Measurements from ENCODE around the gene FOXN4. TPM values are rescaled to one million over a fixed set of nuclear protein-coding genes. Genes with fewer than 3 reads are reported as not detected.

Gene FOXN4
- total RNA-seq, 2 donors from 2014 or later, result not detected

DNA sequence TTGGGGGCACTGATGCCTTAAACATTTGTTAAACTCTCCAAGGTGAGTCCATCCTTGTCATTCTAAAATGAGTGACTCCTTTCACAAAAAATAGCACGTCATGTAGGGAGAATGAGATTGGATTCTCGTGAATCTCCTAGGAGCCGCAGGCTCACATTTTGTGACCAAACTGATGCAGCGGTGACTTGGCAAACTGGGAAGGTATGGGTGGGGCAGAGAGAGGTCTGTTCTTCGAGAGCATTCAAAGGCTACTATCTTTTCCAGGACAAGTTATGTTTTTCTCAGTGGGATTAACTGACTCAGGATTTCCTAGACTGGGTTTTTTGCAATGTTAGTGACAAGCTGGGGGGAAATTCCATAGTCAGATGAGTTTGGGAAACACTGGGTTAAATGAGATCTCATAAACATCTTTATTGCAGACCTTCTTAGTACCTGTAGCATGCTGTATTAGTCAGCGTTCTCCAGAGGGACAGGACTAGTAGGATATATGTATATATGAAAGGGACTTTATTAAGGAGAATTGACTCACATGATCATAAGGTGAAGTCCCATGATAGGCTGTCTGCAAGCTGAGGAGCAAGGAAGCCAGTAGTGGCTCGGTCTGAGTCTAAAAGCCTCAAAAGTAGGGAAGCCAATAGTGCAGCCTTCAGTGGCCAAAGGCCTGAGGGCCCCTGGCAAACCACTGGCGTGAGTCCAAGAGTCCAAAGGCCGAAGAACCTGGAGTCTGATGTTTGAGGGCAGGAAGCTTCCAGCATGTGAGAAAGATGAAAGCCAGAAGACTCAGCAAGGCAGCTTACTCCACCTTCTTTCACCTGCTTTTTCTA is 61.0 kb downstream of the FOXN4 start:
- Mint-ChIP-seq H3K9me3 (peaks cover 2% of the 10 kb centered on the region), H3K27me3 (no peaks in the 10 kb centered on the region), H3K27ac (no peak overlapping the region), H3K36me3 (ENCODE audit: low read depth) (peaks cover 13% of the 10 kb centered on the region), H3K4me3 (no peak overlapping the region), H3K4me1 (no peaks in the 10 kb centered on the region)
- ATAC-seq (replicated peaks), result no peak

DNA sequence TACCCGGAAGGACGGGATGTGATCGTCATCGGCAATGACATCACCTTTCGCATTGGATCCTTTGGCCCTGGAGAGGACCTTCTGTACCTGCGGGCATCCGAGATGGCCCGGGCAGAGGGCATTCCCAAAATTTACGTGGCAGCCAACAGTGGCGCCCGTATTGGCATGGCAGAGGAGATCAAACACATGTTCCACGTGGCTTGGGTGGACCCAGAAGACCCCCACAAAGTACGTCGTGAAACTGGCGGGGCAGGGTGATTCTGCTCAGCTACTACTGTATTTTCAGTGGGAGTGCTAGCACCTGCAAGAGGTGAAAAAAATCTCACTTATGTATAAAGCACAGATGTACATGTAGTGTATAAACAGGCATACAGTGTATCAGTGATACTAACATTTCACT is 62.9 kb downstream of the FOXN4 start:
- H3K27me3 Mint-ChIP-seq, result no peaks in the 10 kb centered on the region
- no peak overlapping the region for H3K27ac Mint-ChIP-seq
- H3K36me3 Mint-ChIP-seq (ENCODE audit: low read depth), result peaks cover 30% of the 10 kb centered on the region
- H3K9me3 Mint-ChIP-seq, result no peaks in the 10 kb centered on the region
- no peaks in the 10 kb centered on the region for H3K4me1 Mint-ChIP-seq
- no peak overlapping the region for H3K4me3 Mint-ChIP-seq
- ATAC-seq (replicated peaks), result no peak

DNA sequence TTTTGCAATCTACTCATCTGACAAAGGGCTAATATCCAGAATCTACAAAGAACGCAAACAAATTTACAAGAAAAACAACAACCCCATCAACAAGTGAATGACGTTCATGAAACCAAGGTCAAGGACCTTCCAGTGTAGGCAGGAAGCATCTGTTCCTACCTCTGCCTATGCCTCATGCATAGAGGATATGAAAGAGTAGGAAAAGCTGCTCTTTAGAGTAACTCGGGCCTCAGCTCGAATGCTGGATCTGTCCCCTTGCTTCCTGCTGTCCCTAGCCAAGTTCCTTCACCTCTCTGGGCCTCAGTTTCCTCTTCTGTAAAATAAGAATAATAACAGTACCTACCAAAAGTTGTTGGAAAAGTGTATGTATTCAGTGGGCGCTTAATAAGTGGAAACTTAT is 65.0 kb downstream of the FOXN4 start:
- Mint-ChIP-seq H3K9me3 (no peaks in the 10 kb centered on the region), H3K27me3 (no peaks in the 10 kb centered on the region), H3K36me3 (ENCODE audit: low read depth) (peaks cover 38% of the 10 kb centered on the region), H3K4me3 (no peak overlapping the region), H3K27ac (no peak overlapping the region), H3K4me1 (no peaks in the 10 kb centered on the region)
- ATAC-seq (replicated peaks), result no peak

DNA sequence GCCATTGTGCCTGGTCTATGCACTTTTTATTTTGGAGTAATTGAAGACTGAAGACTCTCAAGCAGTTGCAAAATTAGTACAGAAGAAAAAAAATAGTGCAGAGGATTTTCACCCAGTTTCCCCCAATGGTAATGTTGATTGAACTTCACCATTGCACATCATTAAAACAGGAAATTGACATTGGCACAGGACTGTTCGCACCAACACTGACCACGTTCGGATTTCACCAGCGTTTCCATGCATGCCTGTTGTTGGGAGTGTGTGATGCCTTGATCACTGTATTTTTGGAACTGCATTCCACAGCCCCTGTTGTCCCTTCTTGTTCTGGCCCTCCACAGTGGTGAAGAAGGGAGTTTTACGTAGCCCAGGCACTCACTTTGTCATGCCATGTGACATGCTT is 67.1 kb downstream of the FOXN4 start:
- Mint-ChIP-seq H3K36me3 (ENCODE audit: low read depth) (peaks cover 40% of the 10 kb centered on the region), H3K9me3 (no peaks in the 10 kb centered on the region), H3K27me3 (no peaks in the 10 kb centered on the region), H3K4me1 (no peaks in the 10 kb centered on the region), H3K4me3 (no peak overlapping the region), H3K27ac (no peak overlapping the region)
- ATAC-seq (replicated peaks), result no peak

DNA sequence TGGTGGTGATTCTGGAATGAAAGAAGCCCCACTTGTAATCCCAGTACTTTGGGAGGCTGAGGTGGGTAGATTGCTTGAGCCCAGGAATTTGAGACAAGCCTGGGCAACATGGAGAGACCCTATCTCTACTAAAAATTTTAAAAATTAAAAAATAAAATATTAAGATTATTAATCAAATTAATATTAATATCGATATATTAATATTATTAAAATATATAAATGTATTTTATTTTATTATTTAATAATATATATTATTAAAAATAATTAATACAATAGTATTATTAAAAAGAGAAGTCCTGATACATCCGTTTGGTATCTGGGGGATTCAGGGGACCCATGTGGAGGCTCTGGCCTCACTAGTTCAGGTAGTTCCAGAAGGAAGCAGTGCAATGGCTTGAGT is 68.7 kb downstream of the FOXN4 start:
- no peak for ATAC-seq (replicated peaks)
- Mint-ChIP-seq H3K27ac (no peak overlapping the region), H3K4me3 (no peak overlapping the region), H3K4me1 (no peaks in the 10 kb centered on the region), H3K9me3 (no peaks in the 10 kb centered on the region), H3K27me3 (no peaks in the 10 kb centered on the region), H3K36me3 (ENCODE audit: low read depth) (peaks cover 30% of the 10 kb centered on the region)

DNA sequence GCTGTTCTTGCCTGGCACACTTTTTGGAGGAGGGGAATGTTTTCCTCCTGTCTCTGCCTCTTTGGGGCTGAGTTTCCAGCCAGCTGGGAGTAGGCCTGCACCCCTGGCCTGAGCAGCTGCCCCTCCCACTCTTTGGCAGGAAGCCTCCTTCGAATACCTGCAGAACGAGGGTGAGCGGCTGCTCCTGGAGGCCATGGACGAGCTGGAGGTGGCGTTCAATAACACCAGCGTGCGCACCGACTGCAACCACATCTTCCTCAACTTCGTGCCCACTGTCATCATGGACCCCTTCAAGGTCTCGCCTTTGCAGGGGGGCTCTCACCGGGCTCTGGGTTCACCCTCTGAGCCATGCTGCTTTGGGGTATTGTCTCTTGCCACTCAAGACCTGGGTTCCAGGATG is 69.4 kb downstream of the FOXN4 start:
- H3K9me3 Mint-ChIP-seq, result no peaks in the 10 kb centered on the region
- no peak overlapping the region for H3K4me3 Mint-ChIP-seq
- H3K27ac Mint-ChIP-seq, result no peak overlapping the region
- no peaks in the 10 kb centered on the region for H3K27me3 Mint-ChIP-seq
- peaks cover 30% of the 10 kb centered on the region for H3K36me3 Mint-ChIP-seq (ENCODE audit: low read depth)
- no peaks in the 10 kb centered on the region for H3K4me1 Mint-ChIP-seq
- no peak for ATAC-seq (replicated peaks)

DNA sequence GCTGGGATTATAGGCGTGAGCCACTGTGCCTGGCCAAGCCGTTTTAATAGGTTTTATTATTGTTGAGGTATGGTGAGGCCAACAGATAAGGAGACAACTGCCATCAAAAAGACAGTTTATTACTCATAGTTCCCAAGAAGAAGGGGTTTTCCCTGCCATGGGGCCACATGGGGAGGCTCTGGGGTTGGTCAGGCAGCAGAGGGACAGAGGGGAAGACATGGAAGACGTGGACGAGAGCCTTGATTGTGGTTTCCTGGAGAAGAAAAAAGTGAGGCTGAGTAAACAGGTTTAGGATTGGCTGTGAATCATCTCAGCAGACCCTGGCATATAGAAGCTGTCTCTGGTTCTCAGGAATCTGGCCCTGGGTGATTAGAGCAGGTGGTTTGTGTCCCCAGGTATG is 69.9 kb downstream of the FOXN4 start:
- Mint-ChIP-seq H3K36me3 (ENCODE audit: low read depth) (peaks cover 30% of the 10 kb centered on the region), H3K27ac (peak overlapping the region; percentile 85), H3K4me3 (no peak overlapping the region), H3K4me1 (no peaks in the 10 kb centered on the region), H3K27me3 (no peaks in the 10 kb centered on the region), H3K9me3 (no peaks in the 10 kb centered on the region)
- peak; percentile 70 for ATAC-seq (replicated peaks)

DNA sequence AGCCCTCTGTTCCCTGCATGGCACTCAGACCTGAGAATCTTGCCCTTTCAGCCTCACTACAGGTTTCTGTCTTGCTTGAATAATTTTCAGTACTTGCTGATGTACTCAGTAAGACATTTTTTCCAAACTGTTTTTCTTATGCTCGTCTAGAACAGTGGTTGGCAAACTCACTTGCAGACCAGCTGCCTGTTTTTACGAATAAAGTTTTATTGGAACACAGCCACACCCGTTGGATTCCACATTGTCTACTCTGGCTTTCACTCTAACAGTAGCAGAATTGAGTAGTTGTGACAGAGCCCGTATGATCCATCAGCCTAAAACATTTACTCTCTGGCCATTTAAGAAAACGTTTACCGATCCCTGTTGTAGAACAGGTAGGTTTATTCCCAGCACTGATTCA is 72.8 kb downstream of the FOXN4 start:
- H3K27ac Mint-ChIP-seq, result no peak overlapping the region
- H3K36me3 Mint-ChIP-seq (ENCODE audit: low read depth), result peaks cover 11% of the 10 kb centered on the region
- no peaks in the 10 kb centered on the region for H3K27me3 Mint-ChIP-seq
- no peaks in the 10 kb centered on the region for H3K9me3 Mint-ChIP-seq
- H3K4me3 Mint-ChIP-seq, result no peak overlapping the region
- ATAC-seq (replicated peaks), result no peak
- H3K4me1 Mint-ChIP-seq, result no peaks in the 10 kb centered on the region

DNA sequence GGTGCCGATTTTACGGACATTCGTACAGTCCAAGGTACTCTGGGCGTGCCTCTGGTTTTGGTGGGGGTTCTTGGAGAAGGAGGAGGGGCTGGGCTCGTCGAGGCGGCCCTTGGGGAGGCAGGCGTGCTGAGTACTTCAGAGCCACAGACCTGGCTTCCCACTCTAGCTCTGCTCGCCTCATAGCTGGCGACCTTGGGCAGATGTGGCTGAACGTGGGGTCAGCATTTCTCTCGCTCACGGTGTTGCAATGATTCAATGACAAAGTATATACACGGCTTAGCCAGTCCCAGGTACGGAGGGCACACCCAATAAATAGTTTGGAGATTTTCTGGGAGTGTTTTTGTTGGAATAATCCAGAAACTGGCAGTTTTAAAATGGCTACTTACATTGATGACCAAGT is 75.1 kb downstream of the FOXN4 start:
- no peaks in the 10 kb centered on the region for H3K27me3 Mint-ChIP-seq

DNA sequence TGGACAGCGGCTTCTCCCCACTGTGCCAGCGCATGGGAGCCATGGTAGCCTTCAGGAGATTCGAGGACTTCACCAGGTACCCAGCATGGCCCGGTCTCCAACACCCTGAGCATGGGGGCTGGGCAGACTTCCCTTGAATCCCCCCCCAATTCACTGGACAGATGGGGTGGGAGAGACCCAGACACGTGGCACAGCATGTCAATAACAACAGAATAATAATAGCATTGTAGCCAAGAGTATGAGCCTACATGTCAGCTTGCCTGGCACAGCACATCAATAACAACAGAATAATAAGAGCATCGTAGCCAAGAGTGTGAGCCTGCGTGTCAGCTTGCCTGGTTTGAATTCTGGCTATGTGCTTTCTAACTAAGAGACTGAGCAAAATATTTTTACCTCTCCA is 76.4 kb downstream of the FOXN4 start:
- H3K27ac Mint-ChIP-seq, result no peak overlapping the region
- H3K4me3 Mint-ChIP-seq, result no peak overlapping the region
- H3K27me3 Mint-ChIP-seq, result no peaks in the 10 kb centered on the region
- no peaks in the 10 kb centered on the region for H3K36me3 Mint-ChIP-seq (ENCODE audit: low read depth)
- no peaks in the 10 kb centered on the region for H3K4me1 Mint-ChIP-seq
- no peak for ATAC-seq (replicated peaks)
- no peaks in the 10 kb centered on the region for H3K9me3 Mint-ChIP-seq

More for the DNA sequence above, 75.1 kb downstream of the FOXN4 start:
- no peak overlapping the region for H3K4me3 Mint-ChIP-seq
- no peaks in the 10 kb centered on the region for H3K9me3 Mint-ChIP-seq
- H3K36me3 Mint-ChIP-seq (ENCODE audit: low read depth), result peaks cover 2% of the 10 kb centered on the region
- H3K27ac Mint-ChIP-seq, result no peak overlapping the region
- H3K4me1 Mint-ChIP-seq, result no peaks in the 10 kb centered on the region
- ATAC-seq (replicated peaks), result no peak

DNA sequence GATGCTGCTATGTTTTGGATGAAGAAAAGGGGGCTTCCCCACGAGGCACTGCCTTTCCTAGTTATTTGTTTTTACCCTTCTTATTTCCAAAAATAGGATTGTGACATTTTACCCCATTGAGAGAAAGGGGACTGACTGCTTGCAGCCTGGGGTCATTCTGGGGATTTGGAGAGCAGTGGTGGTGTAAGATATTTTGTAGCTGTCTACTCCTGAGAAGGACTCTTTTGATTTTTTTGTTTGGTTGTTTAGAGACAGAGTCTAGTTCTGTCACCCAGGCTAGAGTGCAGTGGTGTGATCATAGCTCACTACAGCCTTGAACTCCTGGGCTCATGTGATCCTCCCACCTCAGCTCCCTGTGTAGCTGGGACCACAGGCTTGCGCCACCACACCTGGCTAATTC is 78.9 kb downstream of the FOXN4 start:
- no peak overlapping the region for H3K4me3 Mint-ChIP-seq
- no peak for ATAC-seq (replicated peaks)
- no peaks in the 10 kb centered on the region for H3K9me3 Mint-ChIP-seq
- peaks cover 4% of the 10 kb centered on the region for H3K36me3 Mint-ChIP-seq (ENCODE audit: low read depth)
- H3K27ac Mint-ChIP-seq, result no peak overlapping the region
- no peaks in the 10 kb centered on the region for H3K27me3 Mint-ChIP-seq
- H3K4me1 Mint-ChIP-seq, result no peaks in the 10 kb centered on the region

DNA sequence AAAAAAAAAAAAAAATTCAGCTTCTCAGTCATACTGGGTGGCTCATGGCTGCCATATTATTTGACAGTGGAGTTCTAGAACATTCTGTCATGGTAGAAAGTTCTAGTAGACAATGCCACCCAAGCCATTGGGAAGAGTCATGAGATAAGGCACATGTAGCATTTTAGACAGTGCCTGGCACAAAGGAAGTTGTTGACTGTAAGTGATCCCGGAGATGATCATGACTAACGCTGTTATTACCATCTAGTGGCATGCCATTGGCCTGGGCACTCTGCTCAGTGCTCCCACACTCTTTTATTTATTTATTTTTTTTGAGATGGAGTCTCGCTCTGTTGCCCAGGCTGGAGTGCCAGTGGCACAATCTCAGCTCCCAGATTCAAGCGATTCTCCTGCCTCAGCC is 80.4 kb downstream of the FOXN4 start:
- H3K4me3 Mint-ChIP-seq, result no peak overlapping the region
- no peak for ATAC-seq (replicated peaks)
- no peaks in the 10 kb centered on the region for H3K27me3 Mint-ChIP-seq
- no peak overlapping the region for H3K27ac Mint-ChIP-seq
- no peaks in the 10 kb centered on the region for H3K4me1 Mint-ChIP-seq
- H3K36me3 Mint-ChIP-seq (ENCODE audit: low read depth), result peaks cover 18% of the 10 kb centered on the region
- H3K9me3 Mint-ChIP-seq, result no peaks in the 10 kb centered on the region

Other genes with a start within 250 kb of the FOXN4 start
- gene ALKBH2, start 215.8 kb downstream of the FOXN4 start, total RNA-seq, result 10 to 100 TPM; 16.2 to 25.9 TPM
- 10 to 100 TPM; 48.3 to 85.7 TPM for gene UNG, start 211.7 kb downstream of the FOXN4 start, total RNA-seq
- gene ACACB, start 192.7 kb downstream of the FOXN4 start, total RNA-seq, result 10 to 100 TPM in 1 of 2 donors, 1 to 10 TPM in 1; 7.4 to 17.3 TPM
- gene MYO1H, start 38.6 kb upstream of the FOXN4 start, total RNA-seq, result not detected
- 10 to 100 TPM; 50.8 to 70.6 TPM for gene KCTD10, start 168.0 kb upstream of the FOXN4 start, total RNA-seq
- gene UBE3B, start 168.3 kb upstream of the FOXN4 start, total RNA-seq, result 10 to 100 TPM; 36.4 to 42.3 TPM